ENCODE measurements around the gene TACC2.

TACC2 gene

GRCh38 chr10:122258136-122259074 is 269.4 kb downstream of the TACC2 start:
- no peak for DNase-seq

- no peak for DNase-seq
Observed at GRCh38 chr10:122259075-122259466, 270.1 kb downstream of the TACC2 start.

GRCh38 chr10:122261584-122261983 is 272.6 kb downstream of the TACC2 start:
- no peak for DNase-seq

- DNase-seq, result no peak
Observed at GRCh38 chr10:122263971-122264370, 275.0 kb downstream of the TACC2 start.

- DNase-seq, result no peak
Observed at GRCh38 chr10:122264436-122264835, 275.5 kb downstream of the TACC2 start.

GRCh38 chr10:122264931-122265330 is 276.0 kb downstream of the TACC2 start:
- no peak for DNase-seq

- DNase-seq, result no peak
Observed at GRCh38 chr10:122265896-122266295, 276.9 kb downstream of the TACC2 start.

GRCh38 chr10:122267849-122268737 is 279.1 kb downstream of the TACC2 start:
- peak; percentile 38 for DNase-seq

- DNase-seq, result no peak
Observed at GRCh38 chr10:122269059-122269687, 280.2 kb downstream of the TACC2 start.

GRCh38 chr10:122271076-122271475 is 282.1 kb downstream of the TACC2 start, which contains the start of gene BTBD16:
Gene BTBD16 (plus strand): TSS chr10:122271296. CDS start chr10:122275082, 3,786 bp downstream.
- DNase-seq, result no peak

GRCh38 chr10:122273966-122274545 is 285.1 kb downstream of the TACC2 start:
- DNase-seq, result no peak

- no peak for DNase-seq
Observed at GRCh38 chr10:122276611-122277208, 287.7 kb downstream of the TACC2 start.

- no peak for DNase-seq
Observed at GRCh38 chr10:122277526-122278136, 288.7 kb downstream of the TACC2 start.

GRCh38 chr10:122279725-122280141 is 290.8 kb downstream of the TACC2 start:
- no peak for DNase-seq

- DNase-seq, result no peak
Observed at GRCh38 chr10:122280156-122280555, 291.2 kb downstream of the TACC2 start.

GRCh38 chr10:122281018-122281626 is 292.2 kb downstream of the TACC2 start:
- DNase-seq, result no peak

- DNase-seq, result no peak
Observed at GRCh38 chr10:122281751-122282150, 292.8 kb downstream of the TACC2 start.

- DNase-seq, result no peak
Observed at GRCh38 chr10:122282253-122282671, 293.3 kb downstream of the TACC2 start.

- DNase-seq, result no peak
Observed at GRCh38 chr10:122282909-122283308, 293.9 kb downstream of the TACC2 start.

GRCh38 chr10:122285506-122286444 is 296.8 kb downstream of the TACC2 start:
- DNase-seq, result no peak
